Hepatocyte (in vitro differentiated cells): Measurements from ENCODE around the gene WFDC8. TPM values are rescaled to one million over a fixed set of nuclear protein-coding genes. Genes with fewer than 3 reads are reported as not detected.

ENCODE experiments used
- DNase-seq: peaks from one replicate; pipeline ENCODE4 v3.0.0-alpha.2; 2016; ENCODE audit warnings: low spot score
- H2AFZ ChIP-seq: fragments of 200-600 bp; sonication (generic); 2 replicates; pipeline ENCODE4 v1.6.0; 2016; ENCODE audit warnings: antibody characterized with exemption, mild to moderate bottlenecking
- H3K27ac ChIP-seq: fragments of 200-600 bp; sonication (generic); 2 replicates; pipeline ENCODE4 v1.5.1; 2016; ENCODE audit warnings: mild to moderate bottlenecking
- H3K27me3 ChIP-seq: fragments of 200-600 bp; sonication (generic); 2 replicates; pipeline ENCODE4 v1.6.1; 2016
- H3K36me3 ChIP-seq: fragments of 200-600 bp; sonication (generic); replicated peaks from 2 replicates; pipeline ENCODE4 v1.5.1; 2016; ENCODE audit warnings: low read depth; ENCODE audit not compliant: insufficient read depth
- H3K4me1 ChIP-seq: fragments of 200-600 bp; sonication (generic); 2 replicates; pipeline ENCODE4 v1.5.1; 2016; ENCODE audit warnings: mild to moderate bottlenecking, moderate library complexity; ENCODE audit not compliant: insufficient read depth
- H3K4me2 ChIP-seq: fragments of 200-600 bp; sonication (generic); 2 replicates; pipeline ENCODE4 v1.6.0; 2016
- H3K4me3 ChIP-seq: fragments of 200-600 bp; sonication (generic); 2 replicates; pipeline ENCODE4 v1.5.1; 2016; ENCODE audit warnings: mild to moderate bottlenecking
- H3K79me2 ChIP-seq: fragments of 200-600 bp; sonication (generic); 2 replicates; pipeline ENCODE4 v1.6.0; 2017; ENCODE audit warnings: mild to moderate bottlenecking
- H3K9me2 ChIP-seq: fragments of 200-600 bp; sonication (generic); replicated peaks from 2 replicates; pipeline ENCODE4 v1.6.0; 2017; ENCODE audit warnings: mild to moderate bottlenecking; ENCODE audit not compliant: insufficient read depth
- H3K9me3 ChIP-seq: fragments of 200-600 bp; sonication (generic); 2 replicates; pipeline ENCODE4 v1.5.1; 2016; ENCODE audit warnings: low read depth, mild to moderate bottlenecking
- H4K20me1 ChIP-seq: fragments of 200-600 bp; sonication (generic); 2 replicates; pipeline ENCODE4 v1.6.0; 2016; ENCODE audit warnings: mild to moderate bottlenecking; ENCODE audit not compliant: insufficient read depth, poor library complexity, severe bottlenecking
- CTCF ChIP-seq: fragments of 200-600 bp; sonication (generic); IDR thresholded peaks from 2 replicates; pipeline ENCODE4 v1.5.1; 2016; ENCODE audit warnings: antibody characterized with exemption, mild to moderate bottlenecking; ENCODE audit not compliant: poor library complexity
- EZH2 ChIP-seq: fragments of 200-600 bp; sonication (generic); IDR thresholded peaks from 2 replicates; pipeline ENCODE4 v1.6.1; 2016; ENCODE audit warnings: antibody characterized with exemption, mild to moderate bottlenecking, borderline replicate concordance
- EZH2phosphoT487 ChIP-seq: fragments of 200-600 bp; sonication (generic); IDR thresholded peaks from one replicate; pipeline ENCODE4 v1.6.1; 2018; ENCODE audit warnings: antibody characterized with exemption, mild to moderate bottlenecking, low read depth, moderate library complexity; ENCODE audit not compliant: unreplicated experiment, severe bottlenecking
- WGBS: methylation state at CpG from one replicate; pipeline ENCODE4 v1.1.6; 2016; ENCODE audit warnings: low lambda C conversion rate; ENCODE audit errors: missing lambda C conversion rate; 5-methylcytosine and 5-hydroxymethylcytosine counted together
- polyA plus RNA-seq: library from polyadenylated mRNA; unstranded; fragments of >200 nt; fragmentation: Nextera tagmentation; extraction: Ambion mirVana; gene quantifications from 2 replicates; pipeline ENCODE4 v1.2.1, GENCODE V29; 2016
- total RNA-seq: library from RNA; depleted of rRNA; stranded (reverse); fragments of >200 nt; gene quantifications from 2 replicates; pipeline ENCODE4 v1.2.3, GENCODE V29; 2014

Gene WFDC8
- total RNA-seq (not detected in 2 replicates), polyA plus RNA-seq (not detected in 2 replicates)

- Histone ChIP-seq H3K9me2 (no peaks in the 10 kb centered on the region), H3K4me3 (no peak within 1 kb of the TSS), H3K4me1 (no peaks in the 10 kb centered on the region), H3K4me2 (no peak within 1 kb of the TSS), H3K9me3 (no peaks in the 10 kb centered on the region), H3K27me3 (no peaks in the 10 kb centered on the region), H4K20me1 (no peaks in the 10 kb centered on the region), H3K79me2 (no peaks in the 10 kb centered on the region), H2AFZ (no peak within 1 kb of the TSS), H3K27ac (no peak within 1 kb of the TSS), H3K36me3 (no peaks in the 10 kb centered on the region)
- DNase-seq: no peak
- TF ChIP-seq EZH2 (no peak), EZH2phosphoT487 (no peak), CTCF (no peak)
- 84% methylated on average over 4 of the region's 4 CpGs for WGBS
These were observed at the start of gene WFDC8 for GRCh38 chr20:45579184-45579583. Gene WFDC8 (minus strand): TSS chr20:45579284. CDS start chr20:45579247, 37 bp downstream.

- Histone ChIP-seq H3K27ac (no peak overlapping the region), H3K79me2 (no peaks in the 10 kb centered on the region), H4K20me1 (no peaks in the 10 kb centered on the region), H3K4me3 (no peak overlapping the region), H3K4me2 (no peak overlapping the region), H3K27me3 (no peaks in the 10 kb centered on the region), H3K9me2 (no peaks in the 10 kb centered on the region), H3K36me3 (no peaks in the 10 kb centered on the region), H3K9me3 (no peaks in the 10 kb centered on the region), H3K4me1 (peaks cover 4% of the 10 kb centered on the region), H2AFZ (no peak overlapping the region)
- TF ChIP-seq EZH2: no peak
- TF ChIP-seq CTCF: no peak
- TF ChIP-seq EZH2phosphoT487: no peak
- DNase-seq: no peak
- 78% methylated on average over 2 of the region's 2 CpGs for WGBS
These were observed 47.5 kb upstream of the WFDC8 start for GRCh38 chr20:45626540-45626939.

GRCh38 chr20:45621593-45621992 is 42.5 kb upstream of the WFDC8 start:
- peaks cover 4% of the 10 kb centered on the region for H3K4me1 ChIP-seq
- no peaks in the 10 kb centered on the region for H3K9me2 ChIP-seq
- H3K4me3 ChIP-seq: no peak overlapping the region
- TF ChIP-seq EZH2phosphoT487: no peak
- no peak for TF ChIP-seq EZH2
- no peak for TF ChIP-seq CTCF
- WGBS: 77% methylated on average over 2 of the region's 2 CpGs
- no peaks in the 10 kb centered on the region for H3K36me3 ChIP-seq
- H2AFZ ChIP-seq: no peak overlapping the region
- DNase-seq: peak; percentile 72
- peak overlapping the region; percentile 55 for H3K27ac ChIP-seq
- H3K79me2 ChIP-seq: no peaks in the 10 kb centered on the region
- no peaks in the 10 kb centered on the region for H3K27me3 ChIP-seq
- no peak overlapping the region for H3K4me2 ChIP-seq
- no peaks in the 10 kb centered on the region for H4K20me1 ChIP-seq
- H3K9me3 ChIP-seq: no peaks in the 10 kb centered on the region

GRCh38 chr20:45617591-45617990 is 38.5 kb upstream of the WFDC8 start:
- Histone ChIP-seq H3K79me2 (no peaks in the 10 kb centered on the region), H3K9me3 (no peaks in the 10 kb centered on the region), H3K4me1 (peaks cover 3% of the 10 kb centered on the region), H2AFZ (no peak overlapping the region), H3K27me3 (no peaks in the 10 kb centered on the region), H3K27ac (no peak overlapping the region), H4K20me1 (no peaks in the 10 kb centered on the region), H3K9me2 (no peaks in the 10 kb centered on the region), H3K36me3 (no peaks in the 10 kb centered on the region), H3K4me3 (no peak overlapping the region), H3K4me2 (no peak overlapping the region)
- TF ChIP-seq EZH2 (no peak), EZH2phosphoT487 (no peak), CTCF (no peak)
- WGBS: 96% methylated on average over 2 of the region's 2 CpGs
- DNase-seq: no peak
